ENCODE results near the gene PDLIM3.

DNA sequence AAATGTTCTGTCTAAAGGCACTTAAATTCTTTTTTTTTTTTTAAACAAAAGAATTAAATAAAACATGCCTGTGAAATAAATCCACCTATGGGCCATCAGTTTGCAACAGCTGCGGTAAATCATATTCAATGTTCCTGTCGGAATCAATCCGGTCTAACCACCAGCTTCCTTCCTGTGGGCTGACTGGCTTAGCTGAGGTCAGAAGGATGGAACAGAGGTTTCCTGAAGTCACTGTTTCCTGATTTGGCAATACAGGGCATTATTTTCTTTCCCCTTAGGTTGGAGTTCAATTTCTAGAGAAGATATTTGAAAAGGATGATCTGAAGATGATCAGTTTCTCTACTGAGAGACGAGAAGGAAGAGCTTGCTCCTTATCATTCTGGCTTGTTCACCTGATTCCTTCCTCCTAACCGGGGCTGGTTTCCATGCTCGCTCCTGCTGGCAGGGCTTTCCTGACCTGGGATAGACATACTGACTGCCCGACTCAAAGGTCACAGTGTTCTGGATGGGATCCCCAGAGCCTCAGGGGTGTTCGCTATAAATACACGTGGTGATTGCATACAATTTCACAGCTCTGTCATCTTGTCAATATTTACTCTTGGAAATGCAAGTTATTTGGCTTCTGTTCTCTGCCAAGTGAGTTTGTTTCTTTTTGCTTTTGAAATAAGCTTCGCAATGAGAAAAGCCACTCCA is 21.7 kb downstream of the PDLIM3 start:
- TF ChIP-seq, protein P1, sequence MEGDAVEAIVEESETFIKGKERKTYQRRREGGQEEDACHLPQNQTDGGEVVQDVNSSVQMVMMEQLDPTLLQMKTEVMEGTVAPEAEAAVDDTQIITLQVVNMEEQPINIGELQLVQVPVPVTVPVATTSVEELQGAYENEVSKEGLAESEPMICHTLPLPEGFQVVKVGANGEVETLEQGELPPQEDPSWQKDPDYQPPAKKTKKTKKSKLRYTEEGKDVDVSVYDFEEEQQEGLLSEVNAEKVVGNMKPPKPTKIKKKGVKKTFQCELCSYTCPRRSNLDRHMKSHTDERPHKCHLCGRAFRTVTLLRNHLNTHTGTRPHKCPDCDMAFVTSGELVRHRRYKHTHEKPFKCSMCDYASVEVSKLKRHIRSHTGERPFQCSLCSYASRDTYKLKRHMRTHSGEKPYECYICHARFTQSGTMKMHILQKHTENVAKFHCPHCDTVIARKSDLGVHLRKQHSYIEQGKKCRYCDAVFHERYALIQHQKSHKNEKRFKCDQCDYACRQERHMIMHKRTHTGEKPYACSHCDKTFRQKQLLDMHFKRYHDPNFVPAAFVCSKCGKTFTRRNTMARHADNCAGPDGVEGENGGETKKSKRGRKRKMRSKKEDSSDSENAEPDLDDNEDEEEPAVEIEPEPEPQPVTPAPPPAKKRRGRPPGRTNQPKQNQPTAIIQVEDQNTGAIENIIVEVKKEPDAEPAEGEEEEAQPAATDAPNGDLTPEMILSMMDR (IDR thresholded peaks at IDR 0.05; ENCODE audit: insufficient read depth, low read length, poor library complexity, severe bottlenecking), result no peak
- TF ChIP-seq EZH2phosphoT487 (conservative IDR thresholded peaks at IDR 0.05; ENCODE audit: low read length), result no peak
